ENCODE measurements around the gene KLHL26.
A peak's percentile ranks its signal among the peaks of the same experiment; 100 is the strongest.
"Not testable (repeated sequence)": the region's sequence is repeated elsewhere in the genome, so short reads cannot be mapped to it uniquely, and the experiment has no call there.

The KLHL26 gene

GRCh38 chr19:18676692-18677091, 39.9 kb downstream of the KLHL26 start:
- H3K36me3 ChIP-seq (ENCODE audit: insufficient read depth, low read length): no peaks in the 10 kb centered on the region; the same call in 1 of the 2 replicates
- H4K20me1 ChIP-seq (ENCODE audit: insufficient read depth, low read length, poor library complexity, severe bottlenecking): no peaks in the 10 kb centered on the region
- TF ChIP-seq CTCF (conservative IDR thresholded peaks at IDR 0.05; ENCODE audit: low read length) (no peak), EZH2phosphoT487 (IDR thresholded peaks at IDR 0.05; ENCODE audit: borderline replicate concordance) (no peak)
- no peak overlapping the region for H3K9ac ChIP-seq (ENCODE audit: low read depth, low read length, poor library complexity, severe bottlenecking)
- H2AFZ ChIP-seq (ENCODE audit: low read length): no peak overlapping the region
- no peaks in the 10 kb centered on the region for H3K9me2 ChIP-seq (replicated peaks; ENCODE audit: low read depth, low read length)
- H3K79me2 ChIP-seq (ENCODE audit: insufficient read depth, low read length): no peaks in the 10 kb centered on the region
- no peak overlapping the region for H3K4me2 ChIP-seq (ENCODE audit: low read depth, low read length, poor library complexity, severe bottlenecking)
- no peaks in the 10 kb centered on the region for H3K27me3 ChIP-seq (ENCODE audit: insufficient read depth, low read length, poor library complexity, severe bottlenecking)
- H3K4me1 ChIP-seq (ENCODE audit: insufficient read depth, low read length, poor library complexity, severe bottlenecking): peaks cover 10% of the 10 kb centered on the region
- H3F3A ChIP-seq (ENCODE audit: low read depth): no peaks in the 10 kb centered on the region
- no peaks in the 10 kb centered on the region for H3K9me3 ChIP-seq (ENCODE audit: insufficient read depth, low read depth, low read length)
- H3K4me3 ChIP-seq (ENCODE audit: low read length, poor library complexity, severe bottlenecking): no peak overlapping the region

- H3K4me2 ChIP-seq (ENCODE audit: low read depth, low read length, poor library complexity, severe bottlenecking): peak overlapping the region; percentile 19
- H3K27me3 ChIP-seq (ENCODE audit: insufficient read depth, low read length, poor library complexity, severe bottlenecking): no peaks in the 10 kb centered on the region
- H2AFZ ChIP-seq (ENCODE audit: low read length): no peak overlapping the region
- no peak overlapping the region for H3K4me3 ChIP-seq (ENCODE audit: low read length, poor library complexity, severe bottlenecking)
- no peaks in the 10 kb centered on the region; the same call in 1 of the 2 replicates for H3K36me3 ChIP-seq (ENCODE audit: insufficient read depth, low read length)
- no peaks in the 10 kb centered on the region for H3K9me3 ChIP-seq (ENCODE audit: insufficient read depth, low read depth, low read length)
- H3F3A ChIP-seq (ENCODE audit: low read depth): no peaks in the 10 kb centered on the region
- no peaks in the 10 kb centered on the region for H4K20me1 ChIP-seq (ENCODE audit: insufficient read depth, low read length, poor library complexity, severe bottlenecking)
- TF ChIP-seq CTCF (conservative IDR thresholded peaks at IDR 0.05; ENCODE audit: low read length): no peak
- TF ChIP-seq EZH2phosphoT487 (IDR thresholded peaks at IDR 0.05; ENCODE audit: borderline replicate concordance): no peak
- no peak overlapping the region for H3K9ac ChIP-seq (ENCODE audit: low read depth, low read length, poor library complexity, severe bottlenecking)
- H3K9me2 ChIP-seq (replicated peaks; ENCODE audit: low read depth, low read length): no peaks in the 10 kb centered on the region
- H3K4me1 ChIP-seq (ENCODE audit: insufficient read depth, low read length, poor library complexity, severe bottlenecking): peaks cover 10% of the 10 kb centered on the region
- no peaks in the 10 kb centered on the region for H3K79me2 ChIP-seq (ENCODE audit: insufficient read depth, low read length)
Observed at GRCh38 chr19:18677156-18677555, 40.3 kb downstream of the KLHL26 start.

- not testable (repeated sequence) for H3K9ac ChIP-seq (ENCODE audit: low read depth, low read length, poor library complexity, severe bottlenecking); H3K27me3 ChIP-seq (ENCODE audit: insufficient read depth, low read length, poor library complexity, severe bottlenecking); H3K9me3 ChIP-seq (ENCODE audit: insufficient read depth, low read depth, low read length); H3F3A ChIP-seq (ENCODE audit: low read depth); H4K20me1 ChIP-seq (ENCODE audit: insufficient read depth, low read length, poor library complexity, severe bottlenecking); H3K9me2 ChIP-seq (replicated peaks; ENCODE audit: low read depth, low read length); H3K36me3 ChIP-seq (ENCODE audit: insufficient read depth, low read length); H3K4me3 ChIP-seq (ENCODE audit: low read length, poor library complexity, severe bottlenecking); H3K4me2 ChIP-seq (ENCODE audit: low read depth, low read length, poor library complexity, severe bottlenecking); H2AFZ ChIP-seq (ENCODE audit: low read length)
- Histone ChIP-seq H3K4me1 (ENCODE audit: insufficient read depth, low read length, poor library complexity, severe bottlenecking) (peaks cover 27% of the 10 kb centered on the region), H3K79me2 (ENCODE audit: insufficient read depth, low read length) (peaks cover 14% of the 10 kb centered on the region)
Observed at GRCh38 chr19:18680148-18680547, 43.3 kb downstream of the KLHL26 start.

- Histone ChIP-seq H4K20me1 (ENCODE audit: insufficient read depth, low read length, poor library complexity, severe bottlenecking) (no peaks in the 10 kb centered on the region), H3K27me3 (ENCODE audit: insufficient read depth, low read length, poor library complexity, severe bottlenecking) (no peaks in the 10 kb centered on the region), H3F3A (ENCODE audit: low read depth) (no peaks in the 10 kb centered on the region), H3K9ac (ENCODE audit: low read depth, low read length, poor library complexity, severe bottlenecking) (peak overlapping the region; percentile 93), H2AFZ (ENCODE audit: low read length) (peak overlapping the region; percentile 96), H3K4me2 (ENCODE audit: low read depth, low read length, poor library complexity, severe bottlenecking) (peak overlapping the region; percentile 88), H3K4me1 (ENCODE audit: insufficient read depth, low read length, poor library complexity, severe bottlenecking) (peaks cover 25% of the 10 kb centered on the region), H3K36me3 (ENCODE audit: insufficient read depth, low read length) (no peaks in the 10 kb centered on the region), H3K9me3 (ENCODE audit: insufficient read depth, low read depth, low read length) (no peaks in the 10 kb centered on the region), H3K4me3 (ENCODE audit: low read length, poor library complexity, severe bottlenecking) (peak overlapping the region; percentile 93), H3K9me2 (replicated peaks; ENCODE audit: low read depth, low read length) (no peaks in the 10 kb centered on the region), H3K79me2 (ENCODE audit: insufficient read depth, low read length) (peaks cover 38% of the 10 kb centered on the region)
- no peak for TF ChIP-seq CTCF (conservative IDR thresholded peaks at IDR 0.05; ENCODE audit: low read length)
- TF ChIP-seq EZH2phosphoT487 (IDR thresholded peaks at IDR 0.05; ENCODE audit: borderline replicate concordance): no peak
Observed at GRCh38 chr19:18682807-18683108, 45.9 kb downstream of the KLHL26 start.

All from Loucy (cell line).